Nephron (organoid): ENCODE results near the gene CBR3.

ENCODE experiments used
- H3K27ac Mint-ChIP-seq, 3 experiments: 2 replicates each; pipeline ENCODE4 v1.8.0; 2020; ENCODE audit warnings: mixed read lengths in 3 of 3, mild to moderate bottlenecking in 2 of 3, moderate library complexity in 1 of 3
- H3K27me3 Mint-ChIP-seq: 2 replicates; pipeline ENCODE4 v1.8.0; 2021; ENCODE audit warnings: low read depth, mild to moderate bottlenecking, moderate library complexity, mixed read lengths
- H3K36me3 Mint-ChIP-seq: 2 replicates; pipeline ENCODE4 v1.8.0; 2020; ENCODE audit warnings: low read depth, mixed read lengths
- H3K4me1 Mint-ChIP-seq: 2 replicates; pipeline ENCODE4 v1.8.0; 2020; ENCODE audit warnings: mixed read lengths
- H3K4me3 Mint-ChIP-seq, 3 experiments: 2 replicates each; pipeline ENCODE4 v1.8.0; 2020; ENCODE audit warnings: mild to moderate bottlenecking in 3 of 3, mixed read lengths in 3 of 3, moderate library complexity in 2 of 3
- H3K9me3 Mint-ChIP-seq: 2 replicates; pipeline ENCODE4 v1.8.0; 2020; ENCODE audit warnings: mixed read lengths
- TF ChIP-seq, protein P1 (sequence below), 3 experiments: fragments of 200-600 bp; sonication (generic); IDR thresholded peaks; one replicate each; pipeline ENCODE4 v1.5.0; 2021; ENCODE audit warnings: antibody characterized with exemption in 3 of 3; ENCODE audit not compliant: unreplicated experiment in 3 of 3

The CBR3 gene

DNA sequence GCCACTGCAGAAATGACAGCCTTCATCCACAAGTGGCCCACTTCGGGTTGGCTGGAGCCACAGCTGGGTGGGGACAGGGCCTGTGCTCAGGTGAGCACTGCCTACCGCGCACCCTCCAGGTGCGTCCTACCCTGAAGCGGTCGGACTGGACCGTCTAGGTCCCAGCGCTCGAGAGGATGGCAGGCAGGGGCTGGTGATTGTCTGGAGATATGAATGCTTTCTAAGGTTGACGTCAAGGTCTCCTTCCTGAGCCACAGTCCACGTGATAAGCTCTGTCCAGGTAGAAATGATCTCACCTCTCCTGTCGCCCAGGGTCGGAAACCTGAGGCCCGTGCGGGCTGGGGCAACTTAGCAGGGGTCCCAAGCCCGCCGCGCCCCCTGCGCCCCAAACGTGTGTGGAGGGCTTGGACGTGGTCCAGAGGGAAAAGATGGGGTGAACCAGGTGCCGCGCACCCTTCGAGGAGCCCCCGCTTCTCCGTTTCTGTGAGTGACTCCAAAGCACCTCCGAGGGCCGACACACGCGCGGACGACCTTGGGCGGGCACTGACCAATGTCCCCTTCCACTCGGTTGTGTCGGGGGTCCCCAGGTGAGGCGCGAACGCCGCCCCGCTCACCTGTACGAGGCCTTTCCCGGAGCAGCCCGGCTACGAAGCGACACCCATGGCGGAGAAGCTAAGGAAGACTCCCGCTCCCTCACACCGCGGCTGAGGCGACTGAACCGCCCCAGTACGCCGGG is 20.9 kb downstream of the CBR3 start:
- H3K27me3 Mint-ChIP-seq: peaks cover 31% of the 10 kb centered on the region
- H3K4me1 Mint-ChIP-seq: peaks cover 11% of the 10 kb centered on the region
- H3K36me3 Mint-ChIP-seq: no peaks in the 10 kb centered on the region
- H3K9me3 Mint-ChIP-seq: no peaks in the 10 kb centered on the region
- TF ChIP-seq, protein P1, sequence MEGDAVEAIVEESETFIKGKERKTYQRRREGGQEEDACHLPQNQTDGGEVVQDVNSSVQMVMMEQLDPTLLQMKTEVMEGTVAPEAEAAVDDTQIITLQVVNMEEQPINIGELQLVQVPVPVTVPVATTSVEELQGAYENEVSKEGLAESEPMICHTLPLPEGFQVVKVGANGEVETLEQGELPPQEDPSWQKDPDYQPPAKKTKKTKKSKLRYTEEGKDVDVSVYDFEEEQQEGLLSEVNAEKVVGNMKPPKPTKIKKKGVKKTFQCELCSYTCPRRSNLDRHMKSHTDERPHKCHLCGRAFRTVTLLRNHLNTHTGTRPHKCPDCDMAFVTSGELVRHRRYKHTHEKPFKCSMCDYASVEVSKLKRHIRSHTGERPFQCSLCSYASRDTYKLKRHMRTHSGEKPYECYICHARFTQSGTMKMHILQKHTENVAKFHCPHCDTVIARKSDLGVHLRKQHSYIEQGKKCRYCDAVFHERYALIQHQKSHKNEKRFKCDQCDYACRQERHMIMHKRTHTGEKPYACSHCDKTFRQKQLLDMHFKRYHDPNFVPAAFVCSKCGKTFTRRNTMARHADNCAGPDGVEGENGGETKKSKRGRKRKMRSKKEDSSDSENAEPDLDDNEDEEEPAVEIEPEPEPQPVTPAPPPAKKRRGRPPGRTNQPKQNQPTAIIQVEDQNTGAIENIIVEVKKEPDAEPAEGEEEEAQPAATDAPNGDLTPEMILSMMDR (IDR thresholded peaks at IDR 0.05; ENCODE audit: unreplicated experiment in 3 of 3): no peak
- no peak overlapping the region for H3K27ac Mint-ChIP-seq
- peak overlapping the region; percentile 78 to 89 (median 87) for H3K4me3 Mint-ChIP-seq

DNA sequence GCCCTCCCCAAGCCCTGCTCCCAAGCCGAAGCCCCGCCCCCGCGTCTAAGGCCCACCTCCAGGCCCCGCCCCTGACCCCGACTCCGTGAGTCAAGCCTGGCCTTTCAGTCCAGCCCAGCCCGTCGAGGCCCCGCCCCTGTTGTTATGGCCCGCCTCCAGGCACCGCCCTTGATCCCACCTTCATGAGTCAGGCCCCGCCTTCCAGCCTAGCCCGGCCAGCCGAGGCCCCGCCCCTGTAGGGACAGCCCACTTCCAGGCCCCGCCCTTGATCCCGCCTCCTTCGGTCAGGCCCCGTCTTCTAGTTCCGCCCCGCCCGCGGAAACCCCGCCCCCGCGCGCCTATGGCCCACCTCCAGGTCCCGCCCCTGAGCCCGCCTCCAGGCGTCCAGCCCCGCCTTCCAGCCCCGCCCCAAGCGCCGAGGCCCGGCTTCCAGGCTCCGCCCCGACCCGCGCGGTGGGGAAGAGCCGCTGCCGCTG is 21.5 kb downstream of the CBR3 start:
- Mint-ChIP-seq H3K4me3 (peak overlapping the region; percentile 78 to 89 (median 87)), H3K4me1 (peaks cover 14% of the 10 kb centered on the region), H3K9me3 (no peaks in the 10 kb centered on the region), H3K36me3 (no peaks in the 10 kb centered on the region), H3K27ac (no peak overlapping the region), H3K27me3 (peaks cover 31% of the 10 kb centered on the region)
- TF ChIP-seq, protein P1 (IDR thresholded peaks at IDR 0.05; ENCODE audit: unreplicated experiment in 3 of 3): no peak

DNA sequence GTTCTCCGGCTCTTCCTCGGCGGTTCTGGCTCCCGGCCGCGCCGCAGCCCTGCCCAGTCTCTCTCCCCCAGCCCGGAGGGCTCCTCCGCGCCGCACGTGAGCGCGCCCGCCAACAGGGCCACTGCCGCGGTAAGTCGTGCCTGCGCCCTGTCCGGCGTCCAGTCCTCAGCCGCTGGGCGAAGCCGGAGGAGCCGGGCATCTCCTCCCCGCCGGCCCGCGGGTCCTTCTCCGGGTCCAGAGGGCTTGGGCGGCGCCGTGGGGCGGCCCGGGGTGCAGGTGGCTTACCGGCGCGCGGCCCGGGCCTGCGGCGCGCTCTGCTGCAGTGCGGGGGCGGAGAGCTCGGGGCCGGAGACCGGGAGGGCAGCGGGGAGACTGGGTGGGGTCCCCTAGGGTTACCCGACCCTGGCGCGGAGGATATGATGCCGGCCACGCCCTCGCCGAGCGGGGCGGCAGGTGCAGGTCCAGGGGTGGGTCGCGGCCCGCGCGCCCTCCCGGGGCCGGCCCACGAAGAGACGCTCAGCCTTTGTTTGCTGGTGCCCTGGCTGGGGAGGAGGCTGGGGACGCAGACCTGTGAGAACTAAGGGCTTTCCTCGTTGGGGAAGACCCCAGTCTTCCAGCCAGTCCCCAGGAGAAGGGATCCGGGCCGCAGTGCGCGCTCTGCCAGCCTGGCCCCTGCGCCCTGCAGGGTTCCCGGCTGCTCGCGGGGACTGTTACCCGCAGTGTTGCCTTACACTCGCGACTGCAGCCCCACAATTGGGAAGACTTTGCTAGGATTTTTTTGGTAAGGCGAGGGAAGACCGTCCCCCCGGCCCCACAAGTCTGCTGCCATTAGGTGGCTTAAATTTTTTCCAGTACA is 22.2 kb downstream of the CBR3 start, which contains the start of gene DOP1B:
Gene DOP1B, plus strand, starts transcription at position 10 of the 856 bp plus-strand sequence. CDS start 7,910 bp downstream, outside the sequence.
- TF ChIP-seq, protein P1 (IDR thresholded peaks at IDR 0.05; ENCODE audit: unreplicated experiment in 3 of 3): no peak

DNA sequence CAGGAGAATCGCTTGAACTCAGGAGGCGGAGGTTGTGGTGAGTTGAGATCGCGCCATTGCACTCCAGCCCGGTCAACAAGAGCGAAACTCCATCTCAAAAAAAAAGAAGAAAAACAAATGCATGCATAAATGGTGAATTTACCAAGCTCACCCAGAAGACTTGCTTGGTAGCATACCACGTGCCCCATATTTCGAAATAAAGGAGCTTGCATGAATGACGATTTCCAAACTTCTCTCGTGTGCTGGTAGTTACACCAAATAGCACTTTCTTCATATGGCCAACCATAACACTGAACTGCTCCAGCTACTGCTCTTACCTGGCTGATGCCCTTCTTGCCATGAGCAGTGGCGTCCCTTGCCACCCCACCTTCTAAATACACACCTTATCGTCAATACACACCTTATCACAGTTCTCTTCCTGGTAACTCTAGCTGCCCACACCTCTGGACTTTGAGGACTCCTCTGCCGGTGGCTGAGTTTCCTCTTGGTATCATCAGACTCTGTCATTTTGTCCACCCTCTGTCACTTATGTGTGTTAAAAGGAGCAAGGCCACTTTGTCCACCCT is 24.6 kb downstream of the CBR3 start:
- H3K4me1 Mint-ChIP-seq: peaks cover 26% of the 10 kb centered on the region
- H3K4me3 Mint-ChIP-seq: peak overlapping the region; percentile 18 to 79 (median 62)
- H3K9me3 Mint-ChIP-seq: no peaks in the 10 kb centered on the region
- H3K36me3 Mint-ChIP-seq: no peaks in the 10 kb centered on the region
- TF ChIP-seq, protein P1 (IDR thresholded peaks at IDR 0.05; ENCODE audit: unreplicated experiment in 3 of 3): no peak
- H3K27me3 Mint-ChIP-seq: peaks cover 18% of the 10 kb centered on the region
- H3K27ac Mint-ChIP-seq: no peak overlapping the region

More for the DNA sequence above, 22.2 kb downstream of the CBR3 start, which contains the start of gene DOP1B:
- no peaks in the 10 kb centered on the region for H3K9me3 Mint-ChIP-seq
- no peak within 1 kb of the TSS for H3K27ac Mint-ChIP-seq
- peaks cover 14% of the 10 kb centered on the region for H3K4me1 Mint-ChIP-seq
- no peaks in the 10 kb centered on the region for H3K36me3 Mint-ChIP-seq
- H3K27me3 Mint-ChIP-seq: peaks cover 31% of the 10 kb centered on the region
- peak within 1 kb of the TSS; percentile 78 to 89 (median 87) for H3K4me3 Mint-ChIP-seq

DNA sequence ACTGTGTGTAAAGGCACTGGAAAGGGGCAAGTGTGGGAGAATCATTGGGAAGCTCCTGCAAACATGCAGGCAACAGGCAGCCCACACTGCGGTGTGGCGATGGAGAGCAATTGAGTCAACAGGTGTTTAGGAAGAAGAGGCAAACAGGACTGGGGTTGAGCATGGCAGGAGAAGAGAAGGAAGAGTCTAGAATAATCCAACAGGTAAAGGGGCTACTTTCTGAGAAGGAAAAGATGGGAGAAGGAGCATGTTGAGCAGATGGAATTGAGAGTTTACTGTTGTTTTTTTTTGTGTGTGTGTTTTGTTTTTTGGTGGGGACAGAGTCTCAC is 25.9 kb downstream of the CBR3 start:
- Mint-ChIP-seq H3K4me1 (peaks cover 30% of the 10 kb centered on the region), H3K4me3 (no peak overlapping the region), H3K36me3 (no peaks in the 10 kb centered on the region), H3K9me3 (no peaks in the 10 kb centered on the region), H3K27ac (no peak overlapping the region), H3K27me3 (peaks cover 15% of the 10 kb centered on the region)
- TF ChIP-seq, protein P1 (IDR thresholded peaks at IDR 0.05; ENCODE audit: unreplicated experiment in 3 of 3): no peak
